NCI-H460 (cell line): ENCODE results near the gene FBXL3. TPM values are rescaled to one million over a fixed set of nuclear protein-coding genes. Genes with fewer than 3 reads are reported as not detected.

Experiments used
- total RNA-seq: library from RNA; depleted of rRNA; stranded (reverse); fragments of >200 nt; shearing (Covaris generic); gene quantifications from 2 replicates; pipeline ENCODE4 v1.2.3, GENCODE V29; 2014; rRNA removed

The FBXL3 gene
- total RNA-seq, 1 experiment from 2014 or later: 31.9 TPM

Other genes starting within 250 kb of the FBXL3 start
- 4.4 and 5.7 TPM in 2 replicates for gene KCTD12, start 140.8 kb downstream of the FBXL3 start, total RNA-seq
- not detected in 2 replicates for gene ACOD1, start 78.6 kb downstream of the FBXL3 start, total RNA-seq
- 13.6 and 14.5 TPM in 2 replicates for gene CLN5, start 35.1 kb downstream of the FBXL3 start, total RNA-seq